ENCODE results near the gene CRYBG1.

The CRYBG1 gene

GRCh38 chr6:106360410-106360988 lies at the start of gene CRYBG1:
Gene CRYBG1, plus strand, starts transcription at chr6:106360717. Its CDS starts 192 bp downstream, at chr6:106360909.
- peak; percentile 64 for DNase-seq

GRCh38 chr6:106315765-106316374 lies 44.6 kb upstream of the CRYBG1 start:
- no peak for DNase-seq

GRCh38 chr6:106316375-106316766 lies 44.1 kb upstream of the CRYBG1 start:
- DNase-seq: no peak

- DNase-seq: no peak
Observed at GRCh38 chr6:106318061-106318460, 42.5 kb upstream of the CRYBG1 start.

GRCh38 chr6:106318851-106319250 lies 41.7 kb upstream of the CRYBG1 start:
- DNase-seq: no peak

- no peak for DNase-seq
Observed at GRCh38 chr6:106321940-106322339, 38.6 kb upstream of the CRYBG1 start.

GRCh38 chr6:106324726-106325335 lies 35.7 kb upstream of the CRYBG1 start:
- DNase-seq: no peak

- DNase-seq: peak; percentile 100
Observed at GRCh38 chr6:106325336-106326178, 35.0 kb upstream of the CRYBG1 start, which contains the start of gene ATG5. Gene ATG5, minus strand, starts transcription at chr6:106325760. Its CDS starts 9,552 bp downstream, at chr6:106316208.

- DNase-seq: peak; percentile 24
Observed at GRCh38 chr6:106334646-106335448, 25.7 kb upstream of the CRYBG1 start.

- DNase-seq: no peak
Observed at GRCh38 chr6:106339334-106340029, 21.0 kb upstream of the CRYBG1 start.

- no peak for DNase-seq
Observed at GRCh38 chr6:106347219-106347618, 13.3 kb upstream of the CRYBG1 start.

GRCh38 chr6:106356378-106356777 lies 4.1 kb upstream of the CRYBG1 start:
- no peak for DNase-seq

GRCh38 chr6:106359959-106360409 lies 533 bp upstream of the CRYBG1 start:
- DNase-seq: no peak

- peak; percentile 1 for DNase-seq
Observed at GRCh38 chr6:106360989-106361430, 493 bp downstream of the CRYBG1 start.

- no peak for DNase-seq
Observed at GRCh38 chr6:106363401-106364138, 3.1 kb downstream of the CRYBG1 start.

GRCh38 chr6:106369739-106370138 lies 9.2 kb downstream of the CRYBG1 start:
- no peak for DNase-seq

- no peak for DNase-seq
Observed at GRCh38 chr6:106370639-106371038, 10.1 kb downstream of the CRYBG1 start.

- no peak for DNase-seq
Observed at GRCh38 chr6:106372838-106373501, 12.5 kb downstream of the CRYBG1 start.

GRCh38 chr6:106373502-106374239 lies 13.2 kb downstream of the CRYBG1 start:
- DNase-seq: no peak
